CD4-positive, alpha-beta memory T cell (primary cell): Measurements from ENCODE around the gene PSMD1. TPM values are rescaled to one million over a fixed set of nuclear protein-coding genes. Genes with fewer than 3 reads are reported as not detected.

Experiments used
- CTCF ChIA-PET: fragments of 350-600 bp; sonication (Branson Sonifier 250); formaldehyde crosslinking; loops from one replicate; lab custom pipeline; 2021; ENCODE audit warnings: inconsistent platforms; ENCODE audit not compliant: partially characterized antibody; lab: Charles Lee
- POLR2A ChIA-PET: fragments of 350-600 bp; sonication (Branson Sonifier 250); formaldehyde crosslinking; loops from one replicate; lab custom pipeline; 2021; ENCODE audit not compliant: partially characterized antibody; lab: Charles Lee
- DNase-seq, 5 donors: peaks; one replicate each; pipeline versions ENCODE4 v3.0.0 to v3.0.0-alpha.2; 2020 to 2022; ENCODE audit warnings: mixed read lengths in 1 of 5
- H3K27ac ChIP-seq: one replicate; pipeline ENCODE4 v1.7.0; 2013; ENCODE audit warnings: low read depth, low read length
- H3K27me3 ChIP-seq: 2 replicates; pipeline ENCODE4 v1.7.0; 2013; ENCODE audit warnings: mild to moderate bottlenecking, low read length, moderate library complexity; ENCODE audit not compliant: insufficient read depth
- H3K36me3 ChIP-seq: 2 replicates; pipeline ENCODE4 v1.7.0; 2013; ENCODE audit warnings: mild to moderate bottlenecking, low read length, moderate library complexity; ENCODE audit not compliant: insufficient read depth
- H3K4me1 ChIP-seq: 2 replicates; pipeline ENCODE4 v1.7.0; 2013; ENCODE audit warnings: mild to moderate bottlenecking, low read length, moderate library complexity; ENCODE audit not compliant: insufficient read depth
- H3K4me3 ChIP-seq, 2 donors: one replicate each; pipeline ENCODE4 v1.7.0; 2013; ENCODE audit warnings: low read length in 2 of 2, mild to moderate bottlenecking in 1 of 2
- H3K9me3 ChIP-seq, 2 donors: one replicate each; pipeline ENCODE4 v1.7.0; 2013; ENCODE audit warnings: low read length in 2 of 2, control low read depth in 1 of 2; ENCODE audit not compliant: control insufficient read depth in 1 of 2
- H3K27ac Mint-ChIP-seq, 7 donors: one replicate each; pipeline ENCODE4 v1.8.0; 2020 to 2021; ENCODE audit warnings: mixed read lengths in 7 of 7, mild to moderate bottlenecking in 6 of 7, inconsistent platforms in 3 of 7, moderate library complexity in 3 of 7
- H3K27me3 Mint-ChIP-seq, 2 donors: one replicate each; pipeline ENCODE4 v1.8.0; 2020 to 2021; ENCODE audit warnings: mixed read lengths in 2 of 2
- H3K36me3 Mint-ChIP-seq, 2 donors: one replicate each; pipeline ENCODE4 v1.8.0; 2020 to 2021; ENCODE audit warnings: mixed read lengths in 2 of 2, inconsistent platforms in 1 of 2, mild to moderate bottlenecking in 1 of 2
- H3K4me1 Mint-ChIP-seq, 4 donors: one replicate each; pipeline ENCODE4 v1.8.0; 2020 to 2021; ENCODE audit warnings: mixed read lengths in 4 of 4, mild to moderate bottlenecking in 1 of 4
- H3K4me3 Mint-ChIP-seq, 8 donors: one replicate each; pipeline ENCODE4 v1.8.0; 2020 to 2021; ENCODE audit warnings: mixed read lengths in 8 of 8, mild to moderate bottlenecking in 7 of 8, moderate library complexity in 6 of 8, inconsistent platforms in 3 of 8
- H3K9me3 Mint-ChIP-seq, 8 donors: one replicate each; pipeline ENCODE4 v1.8.0; 2020 to 2021; ENCODE audit warnings: mixed read lengths in 8 of 8, mild to moderate bottlenecking in 5 of 8, inconsistent platforms in 3 of 8, moderate library complexity in 1 of 8
- intact Hi-C: fragments of 100-400 bp; cut with micrococcal nuclease; formaldehyde crosslinking; loops from one replicate; pipeline ENCODE4 v1.15.1; 2023
- polyA plus RNA-seq, 2 donors: library from polyadenylated mRNA; unstranded; fragments of 300-500 nt; fragmentation: Illumina TruSeq; gene quantifications; one replicate each; pipeline ENCODE4 v1.2.3, GENCODE V29; 2021
- total RNA-seq, 2 experiments: library from RNA; stranded (reverse); gene quantifications; one replicate each; pipeline ENCODE4 v1.2.3, GENCODE V29; 2021

The PSMD1 gene
- total and polyA plus RNA-seq, 4 experiments from 2014 or later: 38.0 to 65.0 (median 52.6) TPM

DNA sequence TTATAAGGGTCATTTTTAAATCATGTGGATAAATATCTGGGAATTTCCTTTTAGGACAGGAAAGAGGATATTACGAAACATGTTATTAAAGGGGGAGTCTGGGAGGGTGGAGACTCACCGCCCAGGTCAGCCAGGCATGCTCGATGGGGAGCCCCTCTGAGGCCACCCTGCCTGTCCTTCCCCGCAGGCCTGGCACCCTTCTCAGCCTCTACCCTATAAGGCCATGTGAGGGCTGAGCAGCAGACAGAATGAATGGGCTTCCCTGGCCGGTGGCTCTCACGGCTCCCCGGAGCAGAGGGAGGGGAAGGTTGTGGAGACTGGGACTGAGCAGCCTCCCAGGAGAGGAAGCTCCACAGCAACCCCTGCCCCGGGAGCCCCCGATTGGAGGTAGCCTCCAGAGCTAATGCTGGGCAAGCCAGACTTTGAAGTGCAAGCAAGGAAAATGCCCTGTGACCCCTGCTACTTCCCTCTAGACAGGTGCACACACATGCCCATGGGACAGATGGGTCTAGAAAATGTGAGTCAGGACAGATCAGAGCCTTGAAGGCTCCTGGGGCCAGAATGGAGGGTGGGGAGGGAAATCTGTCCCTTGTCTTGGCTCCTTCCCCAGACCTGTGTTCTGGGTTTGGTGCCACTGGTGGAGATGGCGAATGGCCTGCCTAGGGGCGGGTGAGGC is 128.5 kb downstream of the PSMD1 start:
- H3K4me1 Mint-ChIP-seq: peaks cover 1 to 2% (median 2%) of the 10 kb centered on the region in 4 donors
- DNase-seq: no peak
- H3K9me3 Mint-ChIP-seq: no peaks in the 10 kb centered on the region
- no peak overlapping the region for H3K4me3 Mint-ChIP-seq
- ChIA-PET POLR2A (no interaction called here), CTCF (interaction anchor here (0.9 kb wide), 1 partner anchor 11 kb away, joined by 3 read pairs; no protein-coding TSS in a partner anchor)
- intact Hi-C loops: no loop called here
- Histone ChIP-seq H3K36me3 (no peaks in the 10 kb centered on the region), H3K27ac (no peak overlapping the region), H3K27me3 (peaks cover 3% of the 10 kb centered on the region), H3K4me3 (no peak overlapping the region), H3K9me3 (no peaks in the 10 kb centered on the region), H3K4me1 (no peaks in the 10 kb centered on the region)
- peaks cover 17 to 18% of the 10 kb centered on the region in 2 donors for H3K27me3 Mint-ChIP-seq
- no peaks in the 10 kb centered on the region for H3K36me3 Mint-ChIP-seq
- no peak overlapping the region for H3K27ac Mint-ChIP-seq

GRCh38 chr2:231185886-231186285 is 129.2 kb downstream of the PSMD1 start:
- CTCF ChIA-PET: interaction anchor here (0.9 kb wide), 1 partner anchor 12 kb away, joined by 3 read pairs; no protein-coding TSS in a partner anchor
- intact Hi-C loops: no loop called here
- H3K4me1 Mint-ChIP-seq: peaks cover 0 to 1% (median 0%) of the 10 kb centered on the region in 4 donors

GRCh38 chr2:231186325-231186724 is 129.7 kb downstream of the PSMD1 start:
- Histone ChIP-seq H3K9me3 (no peaks in the 10 kb centered on the region), H3K36me3 (no peaks in the 10 kb centered on the region), H3K4me3 (no peak overlapping the region), H3K27ac (no peak overlapping the region), H3K27me3 (peaks cover 3% of the 10 kb centered on the region), H3K4me1 (no peaks in the 10 kb centered on the region)
- H3K27me3 Mint-ChIP-seq: peaks cover 17 to 20% of the 10 kb centered on the region in 2 donors
- no peaks in the 10 kb centered on the region for H3K9me3 Mint-ChIP-seq
- no peaks in the 10 kb centered on the region for H3K36me3 Mint-ChIP-seq
- POLR2A ChIA-PET: no interaction called here
- H3K4me1 Mint-ChIP-seq: peaks cover 0 to 1% (median 0%) of the 10 kb centered on the region in 4 donors
- no peak for DNase-seq
- CTCF ChIA-PET: no interaction called here
- intact Hi-C loops: no loop called here
- H3K27ac Mint-ChIP-seq: no peak overlapping the region
- no peak overlapping the region for H3K4me3 Mint-ChIP-seq

More at GRCh38 chr2:231185886-231186285, 129.2 kb downstream of the PSMD1 start:
- Mint-ChIP-seq H3K27me3 (peaks cover 17 to 20% of the 10 kb centered on the region in 2 donors), H3K4me3 (no peak overlapping the region), H3K27ac (no peak overlapping the region), H3K9me3 (no peaks in the 10 kb centered on the region), H3K36me3 (no peaks in the 10 kb centered on the region)
- H3K4me1 ChIP-seq: no peaks in the 10 kb centered on the region
- POLR2A ChIA-PET: no interaction called here
- H3K36me3 ChIP-seq: no peaks in the 10 kb centered on the region
- no peaks in the 10 kb centered on the region for H3K9me3 ChIP-seq
- H3K27me3 ChIP-seq: peaks cover 3% of the 10 kb centered on the region
- H3K27ac ChIP-seq: no peak overlapping the region
- H3K4me3 ChIP-seq: no peak overlapping the region
- DNase-seq: no peak

- peaks cover 3% of the 10 kb centered on the region for H3K27me3 ChIP-seq
- H3K4me1 Mint-ChIP-seq: peaks cover 0 to 1% (median 0%) of the 10 kb centered on the region in 4 donors
- DNase-seq: no peak
- ChIA-PET POLR2A (no interaction called here), CTCF (no interaction called here)
- no peaks in the 10 kb centered on the region for H3K4me1 ChIP-seq
- H3K27ac ChIP-seq: no peak overlapping the region
- H3K36me3 Mint-ChIP-seq: no peaks in the 10 kb centered on the region
- H3K9me3 ChIP-seq: no peaks in the 10 kb centered on the region
- intact Hi-C loops: no loop called here
- no peaks in the 10 kb centered on the region for H3K9me3 Mint-ChIP-seq
- peaks cover 20 to 22% of the 10 kb centered on the region in 2 donors for H3K27me3 Mint-ChIP-seq
- H3K4me3 ChIP-seq: no peak overlapping the region
- no peaks in the 10 kb centered on the region for H3K36me3 ChIP-seq
- H3K4me3 Mint-ChIP-seq: no peak overlapping the region
- H3K27ac Mint-ChIP-seq: no peak overlapping the region
Observed at GRCh38 chr2:231187736-231188505, 131.3 kb downstream of the PSMD1 start.

GRCh38 chr2:231188506-231189170 is 132.0 kb downstream of the PSMD1 start:
- peaks cover 3% of the 10 kb centered on the region for H3K27me3 ChIP-seq
- Mint-ChIP-seq H3K27ac (no peak overlapping the region), H3K4me1 (peaks cover 0 to 1% (median 0%) of the 10 kb centered on the region in 4 donors), H3K4me3 (no peak overlapping the region), H3K36me3 (no peaks in the 10 kb centered on the region), H3K9me3 (no peaks in the 10 kb centered on the region), H3K27me3 (peaks cover 20 to 22% of the 10 kb centered on the region in 2 donors)
- no peak for DNase-seq
- no peaks in the 10 kb centered on the region for H3K9me3 ChIP-seq
- POLR2A ChIA-PET: no interaction called here
- intact Hi-C loops: no loop called here
- H3K36me3 ChIP-seq: no peaks in the 10 kb centered on the region
- CTCF ChIA-PET: no interaction called here
- H3K4me1 ChIP-seq: no peaks in the 10 kb centered on the region
- H3K27ac ChIP-seq: no peak overlapping the region
- H3K4me3 ChIP-seq: no peak overlapping the region

GRCh38 chr2:231189171-231189530 is 132.5 kb downstream of the PSMD1 start:
- H3K9me3 ChIP-seq: no peaks in the 10 kb centered on the region
- Mint-ChIP-seq H3K36me3 (no peaks in the 10 kb centered on the region), H3K27me3 (peaks cover 20 to 22% of the 10 kb centered on the region in 2 donors), H3K27ac (no peak overlapping the region), H3K4me3 (no peak overlapping the region), H3K4me1 (peaks cover 0 to 1% (median 0%) of the 10 kb centered on the region in 4 donors), H3K9me3 (no peaks in the 10 kb centered on the region)
- H3K4me1 ChIP-seq: no peaks in the 10 kb centered on the region
- POLR2A ChIA-PET: no interaction called here
- H3K36me3 ChIP-seq: no peaks in the 10 kb centered on the region
- H3K27ac ChIP-seq: no peak overlapping the region
- H3K27me3 ChIP-seq: peaks cover 3% of the 10 kb centered on the region
- DNase-seq: no peak
- CTCF ChIA-PET: no interaction called here
- H3K4me3 ChIP-seq: no peak overlapping the region
- intact Hi-C loops: no loop called here
